Activated CD8-positive, alpha-beta T cell treated with anti-CD3 and anti-CD28 coated beads for 36 hours (primary cell): Measurements from ENCODE around the gene ADAMTSL3. TPM values are rescaled to one million over a fixed set of nuclear protein-coding genes. Genes with fewer than 3 reads are reported as not detected.
A peak's percentile ranks its signal among the peaks of the same experiment; 100 is the strongest.
"Not testable (repeated sequence)": the region's sequence is repeated elsewhere in the genome, so short reads cannot be mapped to it uniquely, and the experiment has no call there.

Experiments used
- ATAC-seq: fragments of 200-7000 bp; cut with Tn5 transposase; one replicate; pipeline ENCODE4 v1.10.0; 2021; ENCODE audit warnings: mild to moderate bottlenecking, moderate library complexity
- CTCF ChIA-PET: fragments of 350-600 bp; sonication (Branson Sonifier 250); formaldehyde crosslinking; loops from one replicate; lab custom pipeline; 2021; ENCODE audit warnings: antibody characterized with exemption; lab: Charles Lee
- POLR2A ChIA-PET: fragments of 350-600 bp; sonication (Branson Sonifier 250); formaldehyde crosslinking; loops from one replicate; lab custom pipeline; 2021; ENCODE audit warnings: antibody characterized with exemption; lab: Charles Lee
- DNase-seq: peaks from one replicate; pipeline ENCODE4 v3.0.0-alpha.2; 2020
- H3K27ac Mint-ChIP-seq: one replicate; pipeline ENCODE4 v1.8.0; 2021; ENCODE audit warnings: mild to moderate bottlenecking, mixed read lengths
- H3K27me3 Mint-ChIP-seq: one replicate; pipeline ENCODE4 v1.8.0; 2021; ENCODE audit warnings: mixed read lengths
- H3K36me3 Mint-ChIP-seq: one replicate; pipeline ENCODE4 v1.8.0; 2021; ENCODE audit warnings: low read depth, mixed read lengths
- H3K4me1 Mint-ChIP-seq: one replicate; pipeline ENCODE4 v1.8.0; 2021; ENCODE audit warnings: low read depth, mixed read lengths
- H3K4me3 Mint-ChIP-seq: one replicate; pipeline ENCODE4 v1.8.0; 2021; ENCODE audit warnings: mild to moderate bottlenecking, moderate library complexity, mixed read lengths
- H3K9me3 Mint-ChIP-seq: one replicate; pipeline ENCODE4 v1.8.0; 2021; ENCODE audit warnings: mixed read lengths
- CTCF ChIP-seq: fragments of 200-600 bp; IDR thresholded peaks from one replicate; pipeline ENCODE4 v1.8.0; 2022; ENCODE audit warnings: antibody characterized with exemption, mild to moderate bottlenecking
- intact Hi-C: fragments of 100-400 bp; cut with micrococcal nuclease; formaldehyde crosslinking; loops from one replicate; pipeline ENCODE4 v1.10.0; 2022
- total RNA-seq, 2 experiments: library from RNA; stranded (reverse); gene quantifications; one replicate each; pipeline ENCODE4 v1.2.3, GENCODE V29; 2021

The ADAMTSL3 gene
- total RNA-seq, 2 experiments from 2014 or later, result not detected

DNA sequence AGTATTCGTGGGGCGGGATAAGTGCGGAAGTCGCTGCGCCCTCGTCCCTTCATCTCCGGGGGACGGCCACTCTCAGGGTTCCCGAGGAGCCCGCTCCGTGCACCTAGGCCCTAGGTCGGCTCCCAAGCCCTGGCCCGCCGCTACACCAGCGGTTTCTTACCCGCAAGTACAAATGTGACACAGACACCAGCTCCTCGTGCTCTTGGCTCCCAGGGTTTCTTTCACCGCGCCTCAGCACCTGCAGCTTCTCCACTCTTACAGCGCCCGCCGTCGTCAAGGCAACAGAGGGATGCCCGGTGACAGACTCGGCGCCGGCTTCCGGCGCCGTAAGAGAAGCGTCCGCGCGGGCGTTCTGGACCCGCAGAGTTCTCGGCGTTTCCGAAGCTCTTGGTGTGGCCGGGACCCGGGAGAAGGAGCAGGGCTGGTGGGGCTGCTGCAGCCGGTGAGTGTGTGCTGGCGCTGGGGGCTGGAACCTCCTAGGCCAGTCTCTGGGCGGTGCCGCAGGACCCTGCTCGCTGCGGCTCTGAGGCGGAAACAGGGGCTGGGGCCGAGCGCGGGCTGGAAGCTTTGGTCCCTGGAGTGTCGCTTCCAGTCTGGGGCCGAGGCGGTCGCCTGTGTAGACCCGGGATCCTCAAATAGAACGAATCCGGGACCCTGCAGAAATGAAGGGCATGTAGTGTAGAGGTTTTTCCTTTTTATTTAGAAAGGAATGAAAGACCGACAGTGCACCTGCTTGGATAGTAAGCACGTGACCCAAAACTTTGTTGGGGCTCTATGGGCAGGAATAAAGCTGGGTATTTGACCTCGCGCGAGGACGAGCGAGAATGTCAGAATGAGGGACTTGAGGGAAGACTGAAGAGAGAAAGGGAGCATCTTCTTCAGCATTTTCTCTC is 426.2 kb downstream of the ADAMTSL3 start:
- H3K27me3 Mint-ChIP-seq, result peaks cover 51% of the 10 kb centered on the region
- peaks cover 3% of the 10 kb centered on the region for H3K9me3 Mint-ChIP-seq
- no peak overlapping the region for H3K27ac Mint-ChIP-seq
- H3K4me3 Mint-ChIP-seq, result peak overlapping the region; percentile 75
- ChIA-PET POLR2A (no interaction called here), CTCF (no interaction called here)
- H3K36me3 Mint-ChIP-seq, result no peaks in the 10 kb centered on the region
- intact Hi-C loops, result no loop called here
- peak; percentile 80 for DNase-seq
- peak; percentile 95 for ATAC-seq
- peaks cover 7% of the 10 kb centered on the region for H3K4me1 Mint-ChIP-seq
- TF ChIP-seq CTCF, result no peak

GRCh38 chr15:84080778-84081084 is 426.8 kb downstream of the ADAMTSL3 start:
- H3K27ac Mint-ChIP-seq, DNase-seq, intact Hi-C loops, H3K4me1 Mint-ChIP-seq, CTCF ChIA-PET, ATAC-seq, H3K36me3 Mint-ChIP-seq, H3K9me3 Mint-ChIP-seq, POLR2A ChIA-PET: not testable (repeated sequence)
- peaks cover 50% of the 10 kb centered on the region for H3K27me3 Mint-ChIP-seq
- peak overlapping the region; percentile 75 for H3K4me3 Mint-ChIP-seq

DNA sequence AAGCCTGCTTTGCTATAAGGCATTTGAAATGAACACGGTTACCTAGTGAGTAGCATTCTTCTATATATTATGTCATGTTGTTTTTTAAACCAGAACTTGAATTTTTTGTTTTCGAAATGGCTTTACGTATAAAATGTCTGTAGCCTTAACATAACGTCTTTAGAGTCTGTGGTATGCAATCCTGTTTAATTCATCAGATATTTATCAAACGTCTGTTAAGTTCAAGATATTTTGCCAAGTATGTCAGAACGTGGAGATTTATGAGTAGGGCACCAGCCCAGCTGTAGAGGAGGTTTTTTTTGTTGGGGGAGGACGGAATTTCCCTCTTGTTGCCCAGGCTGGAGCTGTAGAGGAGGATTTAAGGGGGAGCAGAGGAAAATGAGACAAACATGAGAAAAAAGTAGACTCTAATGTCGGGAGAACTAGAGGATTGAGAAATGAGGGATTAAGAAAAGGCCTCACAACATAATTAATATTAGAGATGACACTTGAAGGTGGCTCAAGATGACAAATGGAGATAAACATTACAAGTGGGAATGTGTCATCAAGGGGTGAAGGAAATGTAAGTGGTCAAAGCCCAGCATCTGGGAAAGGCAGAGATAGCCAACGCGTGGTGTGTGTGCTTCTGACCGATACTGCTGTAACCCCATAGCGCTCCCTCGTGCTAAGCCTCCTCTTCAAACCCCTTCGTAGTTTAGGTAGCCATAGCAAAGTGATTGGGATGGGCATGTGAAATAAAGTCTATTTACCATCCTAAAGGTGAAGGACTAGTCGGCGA is 427.7 kb downstream of the ADAMTSL3 start:
- Mint-ChIP-seq H3K4me3 (no peak overlapping the region), H3K36me3 (no peaks in the 10 kb centered on the region), H3K4me1 (peaks cover 7% of the 10 kb centered on the region), H3K27ac (no peak overlapping the region), H3K27me3 (peaks cover 46% of the 10 kb centered on the region), H3K9me3 (peaks cover 3% of the 10 kb centered on the region)
- ChIA-PET CTCF (interaction anchor here (1.5 kb wide), 1 partner anchor 61 kb away, joined by 5 read pairs; no protein-coding TSS in a partner anchor), POLR2A (no interaction called here)
- ATAC-seq (no peak), DNase-seq (no peak)
- intact Hi-C loops, result no loop called here
- TF ChIP-seq CTCF, result no peak

- CTCF ChIA-PET, result interaction anchor here (1.5 kb wide), 1 partner anchor 60 kb away, joined by 5 read pairs; no protein-coding TSS in a partner anchor
- no peaks in the 10 kb centered on the region for H3K36me3 Mint-ChIP-seq
- H3K27ac Mint-ChIP-seq, result no peak overlapping the region
- intact Hi-C loops, result no loop called here
- TF ChIP-seq CTCF, result no peak
- POLR2A ChIA-PET, result no interaction called here
- H3K27me3 Mint-ChIP-seq, result peaks cover 37% of the 10 kb centered on the region
- DNase-seq, result no peak
- ATAC-seq, result no peak
- H3K9me3 Mint-ChIP-seq, result peaks cover 3% of the 10 kb centered on the region
- H3K4me1 Mint-ChIP-seq, result peaks cover 7% of the 10 kb centered on the region
- H3K4me3 Mint-ChIP-seq, result no peak overlapping the region
Measured at GRCh38 chr15:84082739-84083138, 428.8 kb downstream of the ADAMTSL3 start.

GRCh38 chr15:84086071-84086470 is 432.1 kb downstream of the ADAMTSL3 start:
- peaks cover 18% of the 10 kb centered on the region for H3K27me3 Mint-ChIP-seq
- H3K36me3 Mint-ChIP-seq, H3K27ac Mint-ChIP-seq, CTCF ChIA-PET, H3K4me3 Mint-ChIP-seq, intact Hi-C loops, POLR2A ChIA-PET, H3K9me3 Mint-ChIP-seq, DNase-seq, H3K4me1 Mint-ChIP-seq, ATAC-seq: not testable (repeated sequence)

Other genes starting within 250 kb of the ADAMTSL3 start
- gene SH3GL3, start 206.8 kb upstream of the ADAMTSL3 start, total RNA-seq, result not detected